DND-41 (cell line): ENCODE measurements around the gene PRH2.

Experiments used
- ATAC-seq: fragments of 200-7000 bp; cut with Tn5 transposase; 3 replicates; pipeline ENCODE4 v1.9.1; 2021; ENCODE audit warnings: low read depth; ENCODE audit not compliant: insufficient read depth
- DNase-seq: peaks from one replicate; pipeline ENCODE4 v3.0.0-alpha.2; 2020
- H2AFZ ChIP-seq: 2 replicates; pipeline ENCODE4 v1.6.0; 2012; ENCODE audit warnings: low read depth, low read length
- H3K27ac ChIP-seq: 2 replicates; pipeline ENCODE4 v1.5.1; 2012; ENCODE audit warnings: low read length, inconsistent platforms
- H3K27me3 ChIP-seq: fragments of 200-600 bp; sonication (generic); 2 replicates; pipeline ENCODE4 v1.6.0; 2012; ENCODE audit warnings: low read length, mild to moderate bottlenecking, inconsistent platforms; ENCODE audit not compliant: insufficient read depth, poor library complexity
- H3K36me3 ChIP-seq: 2 replicates; pipeline ENCODE4 v1.5.1; 2012; ENCODE audit warnings: low read length, inconsistent platforms; ENCODE audit not compliant: insufficient read depth
- H3K4me1 ChIP-seq: 2 replicates; pipeline ENCODE4 v1.5.1; 2012; ENCODE audit warnings: mild to moderate bottlenecking, low read length; ENCODE audit not compliant: insufficient read depth
- H3K4me2 ChIP-seq: 2 replicates; pipeline ENCODE4 v1.6.0; 2012; ENCODE audit warnings: mild to moderate bottlenecking, moderate library complexity, low read length, inconsistent platforms; ENCODE audit not compliant: insufficient read depth
- H3K4me3 ChIP-seq, 2 experiments: fragments of 200-600 bp in 1 of 2; shearing (Covaris generic) in 1 of 2; 2 replicates each; pipeline ENCODE4 v1.5.1; 2012 to 2016; ENCODE audit warnings: inconsistent platforms in 2 of 2, low read length in 2 of 2, mild to moderate bottlenecking in 2 of 2, low read depth in 1 of 2, moderate library complexity in 1 of 2
- H3K79me2 ChIP-seq: 2 replicates; pipeline ENCODE4 v1.6.0; 2012; ENCODE audit warnings: low read length, inconsistent platforms; ENCODE audit not compliant: insufficient read depth
- H3K9ac ChIP-seq: 2 replicates; pipeline ENCODE4 v1.6.0; 2012; ENCODE audit warnings: low read depth, mild to moderate bottlenecking, inconsistent platforms, low read length, moderate library complexity
- H3K9me3 ChIP-seq: 2 replicates; pipeline ENCODE4 v1.5.1; 2012; ENCODE audit warnings: low read length, moderate library complexity, mild to moderate bottlenecking, inconsistent platforms; ENCODE audit not compliant: insufficient read depth, severe bottlenecking
- H4K20me1 ChIP-seq: 2 replicates; pipeline ENCODE4 v1.6.0; 2012; ENCODE audit warnings: low read length; ENCODE audit not compliant: insufficient read depth
- CTCF ChIP-seq: IDR thresholded peaks from 2 replicates; pipeline ENCODE4 v1.5.1; 2012; ENCODE audit warnings: borderline replicate concordance, low read length, moderate library complexity, mild to moderate bottlenecking; ENCODE audit not compliant: poor library complexity, severe bottlenecking; ENCODE audit errors: extremely low read depth
- EZH2 ChIP-seq: IDR thresholded peaks from 3 replicates; pipeline ENCODE4 v1.6.1; 2012; ENCODE audit warnings: borderline replicate concordance, low read depth, mild to moderate bottlenecking, moderate library complexity, low read length, inconsistent platforms; ENCODE audit not compliant: severe bottlenecking

PRH2 gene

GRCh38 chr12:10901427-10901826 lies 27.6 kb upstream of the PRH2 start:
- TF ChIP-seq EZH2 (no peak), CTCF (peak; percentile 11)
- no peaks in the 10 kb centered on the region; the same call in 1 of the 2 replicates for H3K79me2 ChIP-seq
- ATAC-seq (no peak), DNase-seq (no peak)
- H3K4me3 ChIP-seq: no peak overlapping the region
- no peaks in the 10 kb centered on the region for H3K27me3 ChIP-seq
- no peak overlapping the region for H3K9ac ChIP-seq
- no peaks in the 10 kb centered on the region for H3K4me1 ChIP-seq
- no peak overlapping the region for H3K27ac ChIP-seq
- no peak overlapping the region for H3K4me2 ChIP-seq
- no peak overlapping the region for H2AFZ ChIP-seq
- no peaks in the 10 kb centered on the region for H4K20me1 ChIP-seq
- H3K36me3 ChIP-seq: peaks cover 13% of the 10 kb centered on the region; the same call in 1 of the 2 replicates
- peaks cover 26% of the 10 kb centered on the region for H3K9me3 ChIP-seq

GRCh38 chr12:10904686-10905085 lies 24.4 kb upstream of the PRH2 start:
- Histone ChIP-seq H3K36me3 (peaks cover 13% of the 10 kb centered on the region; the same call in 1 of the 2 replicates), H3K27me3 (no peaks in the 10 kb centered on the region), H3K27ac (no peak overlapping the region), H4K20me1 (no peaks in the 10 kb centered on the region), H3K4me1 (no peaks in the 10 kb centered on the region), H3K9ac (no peak overlapping the region), H2AFZ (no peak overlapping the region), H3K9me3 (peaks cover 26% of the 10 kb centered on the region), H3K4me2 (no peak overlapping the region), H3K79me2 (no peaks in the 10 kb centered on the region; the same call in 1 of the 2 replicates), H3K4me3 (no peak overlapping the region)
- no peak for TF ChIP-seq EZH2
- no peak for TF ChIP-seq CTCF
- ATAC-seq (no peak), DNase-seq (no peak)

GRCh38 chr12:10909462-10909861 lies 19.6 kb upstream of the PRH2 start, which contains the start of gene TAS2R13:
Gene TAS2R13, minus strand, starts transcription at chr12:10909562. Its CDS starts 264 bp downstream, at chr12:10909298.
- Histone ChIP-seq H3K27ac (no peak within 1 kb of the TSS), H4K20me1 (no peaks in the 10 kb centered on the region), H3K4me1 (no peaks in the 10 kb centered on the region), H3K9ac (no peak within 1 kb of the TSS), H3K36me3 (peaks cover 3% of the 10 kb centered on the region; the same call in 1 of the 2 replicates), H3K9me3 (peaks cover 5% of the 10 kb centered on the region), H3K4me2 (no peak within 1 kb of the TSS), H3K79me2 (no peaks in the 10 kb centered on the region; the same call in 1 of the 2 replicates), H2AFZ (no peak within 1 kb of the TSS), H3K4me3 (no peak within 1 kb of the TSS), H3K27me3 (no peaks in the 10 kb centered on the region)
- TF ChIP-seq EZH2 (no peak), CTCF (no peak)
- DNase-seq: no peak
- ATAC-seq: no peak

GRCh38 chr12:10910380-10910779 lies 18.7 kb upstream of the PRH2 start:
- Histone ChIP-seq H3K4me3 (no peak overlapping the region), H3K27ac (no peak overlapping the region), H3K27me3 (no peaks in the 10 kb centered on the region), H4K20me1 (no peaks in the 10 kb centered on the region), H2AFZ (no peak overlapping the region), H3K9ac (no peak overlapping the region), H3K36me3 (no peaks in the 10 kb centered on the region; the same call in 1 of the 2 replicates), H3K4me2 (no peak overlapping the region), H3K79me2 (no peaks in the 10 kb centered on the region), H3K4me1 (no peaks in the 10 kb centered on the region), H3K9me3 (no peaks in the 10 kb centered on the region)
- no peak for ATAC-seq
- no peak for TF ChIP-seq EZH2
- no peak for TF ChIP-seq CTCF
- DNase-seq: no peak
